Measurements from ENCODE around the gene MSRB3. TPM values are rescaled to one million over a fixed set of nuclear protein-coding genes. Genes with fewer than 3 reads are reported as not detected.

MSRB3 gene
- total and polyA plus RNA-seq, 2 donors (not counting 3 experiments of a cell fraction or from before 2014, with no cell fraction given) = 20.0 to 59.3 TPM

GRCh38 chr12:65511912-65512311 lies 233.4 kb downstream of the MSRB3 start:
- no peak for DNase-seq (ENCODE audit: low read depth, low spot score)
- H2AFZ ChIP-seq (ENCODE audit: low read depth, low read length) = no peak overlapping the region
- FAIRE-seq = no peak
- no peak overlapping the region for H3K9ac ChIP-seq (replicated peaks; ENCODE audit: extremely low read depth, insufficient read depth, low read length)
- no peak overlapping the region for H3K27ac ChIP-seq (ENCODE audit: insufficient read depth, low read depth, low read length)
- H3K4me1 ChIP-seq (ENCODE audit: control insufficient read depth, extremely low read depth, insufficient read depth, low read length) = no peaks in the 10 kb centered on the region
- H3K9me1 ChIP-seq (replicated peaks; ENCODE audit: control insufficient read depth, extremely low read depth, insufficient read depth, low read length) = no peaks in the 10 kb centered on the region
- H3K4me3 ChIP-seq (replicated peaks in 1 of 3; ENCODE audit: insufficient read depth in 1 of 3, low read depth in 1 of 3, low read length in 3 of 3) = no peak overlapping the region
- CTCF ChIA-PET = interaction anchor here (1.0 kb wide), 1 partner anchor 206 kb away, joined by 3 read pairs; no protein-coding TSS in a partner anchor
- H4K20me1 ChIP-seq (replicated peaks; ENCODE audit: control insufficient read depth, extremely low read depth, insufficient read depth, low read length) = no peaks in the 10 kb centered on the region
- TF ChIP-seq JUN (IDR thresholded peaks at IDR 0.05; ENCODE audit: borderline replicate concordance, insufficient read depth, insufficient read length, low read depth) (no peak), MYC (IDR thresholded peaks at IDR 0.05; ENCODE audit: low read depth, low read length) (no peak), FOS (IDR thresholded peaks at IDR 0.05; ENCODE audit: borderline replicate concordance, insufficient read depth, low read length) (no peak), POLR2A (IDR thresholded peaks at IDR 0.05; ENCODE audit: low read depth, low read length) (no peak), EZH2 (IDR thresholded peaks at IDR 0.05; ENCODE audit: borderline replicate concordance, low read depth, low read length, severe bottlenecking) (no peak), POLR2AphosphoS5 (IDR thresholded peaks at IDR 0.05; ENCODE audit: insufficient read depth, low read depth, low read length) (no peak), GATA2 (IDR thresholded peaks at IDR 0.05; ENCODE audit: insufficient read depth, insufficient read length, low read depth, low read length) (no peak)
- TF ChIP-seq, protein P1, sequence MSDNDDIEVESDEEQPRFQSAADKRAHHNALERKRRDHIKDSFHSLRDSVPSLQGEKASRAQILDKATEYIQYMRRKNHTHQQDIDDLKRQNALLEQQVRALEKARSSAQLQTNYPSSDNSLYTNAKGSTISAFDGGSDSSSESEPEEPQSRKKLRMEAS (IDR thresholded peaks at IDR 0.05; ENCODE audit: insufficient read depth, insufficient read length) = no peak
- TF ChIP-seq, protein P2, sequence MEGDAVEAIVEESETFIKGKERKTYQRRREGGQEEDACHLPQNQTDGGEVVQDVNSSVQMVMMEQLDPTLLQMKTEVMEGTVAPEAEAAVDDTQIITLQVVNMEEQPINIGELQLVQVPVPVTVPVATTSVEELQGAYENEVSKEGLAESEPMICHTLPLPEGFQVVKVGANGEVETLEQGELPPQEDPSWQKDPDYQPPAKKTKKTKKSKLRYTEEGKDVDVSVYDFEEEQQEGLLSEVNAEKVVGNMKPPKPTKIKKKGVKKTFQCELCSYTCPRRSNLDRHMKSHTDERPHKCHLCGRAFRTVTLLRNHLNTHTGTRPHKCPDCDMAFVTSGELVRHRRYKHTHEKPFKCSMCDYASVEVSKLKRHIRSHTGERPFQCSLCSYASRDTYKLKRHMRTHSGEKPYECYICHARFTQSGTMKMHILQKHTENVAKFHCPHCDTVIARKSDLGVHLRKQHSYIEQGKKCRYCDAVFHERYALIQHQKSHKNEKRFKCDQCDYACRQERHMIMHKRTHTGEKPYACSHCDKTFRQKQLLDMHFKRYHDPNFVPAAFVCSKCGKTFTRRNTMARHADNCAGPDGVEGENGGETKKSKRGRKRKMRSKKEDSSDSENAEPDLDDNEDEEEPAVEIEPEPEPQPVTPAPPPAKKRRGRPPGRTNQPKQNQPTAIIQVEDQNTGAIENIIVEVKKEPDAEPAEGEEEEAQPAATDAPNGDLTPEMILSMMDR (IDR thresholded peaks at IDR 0.05; ENCODE audit: extremely low read depth in 1 of 2, insufficient read depth in 1 of 2, low read depth in 1 of 2, low read length in 2 of 2) = no peak
- intact Hi-C loops (cut with micrococcal nuclease) = no loop called here
- POLR2A ChIA-PET = no interaction called here
- H3K27me3 ChIP-seq (ENCODE audit: control insufficient read depth in 2 of 2, insufficient read depth in 2 of 2, low read length in 2 of 2) = no peaks in the 10 kb centered on the region
- no peaks in the 10 kb centered on the region for H3K9me3 ChIP-seq (replicated peaks; ENCODE audit: control insufficient read depth, insufficient read depth, low read length)
- dilution Hi-C loops (cut with MboI; ENCODE audit: extremely low pct_ligation_motif_present, low sequenced_read_pairs) = no loop called here
- H3K4me2 ChIP-seq (ENCODE audit: insufficient read depth, low read length) = no peak overlapping the region
- no TSS peak for BruUV-seq (replicated peaks)
- H3K79me2 ChIP-seq (ENCODE audit: control insufficient read depth, insufficient read depth, low read length) = no peaks in the 10 kb centered on the region
- no peaks in the 10 kb centered on the region for H3K36me3 ChIP-seq (ENCODE audit: control insufficient read depth in 2 of 2, extremely low read depth in 1 of 2, insufficient read depth in 2 of 2, low read length in 2 of 2)

Other genes starting within 250 kb of the MSRB3 start
- not detected in 2 replicates for gene WIF1, start 157.4 kb upstream of the MSRB3 start, total RNA-seq
- not detected in 2 replicates for gene WIF1, start 157.4 kb upstream of the MSRB3 start, polyA plus RNA-seq
- gene LEMD3, start 109.1 kb upstream of the MSRB3 start, total RNA-seq = 24.2 and 29.0 TPM in 2 replicates
- 4.6 and 7.4 TPM in 2 replicates for gene LEMD3, start 109.1 kb upstream of the MSRB3 start, polyA plus RNA-seq